GM12875 (cell line): ENCODE measurements around the gene NLRP9.

Experiments used
- H3K4me3 ChIP-seq: one replicate; pipeline ENCODE4 v1.5.1; 2011; ENCODE audit warnings: low read depth, low read length, control low read depth
- CTCF ChIP-seq: IDR thresholded peaks from 2 replicates; pipeline ENCODE4 v1.5.1; 2011; ENCODE audit warnings: low read depth, mild to moderate bottlenecking, control low read depth, inconsistent platforms, low read length, moderate library complexity, borderline replicate concordance; ENCODE audit not compliant: insufficient read depth

NLRP9 gene

GRCh38 chr19:55700813-55701212, 37.4 kb downstream of the NLRP9 start:
- no peak overlapping the region for H3K4me3 ChIP-seq
- TF ChIP-seq CTCF: no peak

GRCh38 chr19:55699221-55699620, 39.0 kb downstream of the NLRP9 start:
- no peak for TF ChIP-seq CTCF
- H3K4me3 ChIP-seq: no peak overlapping the region

- H3K4me3 ChIP-seq: no peak overlapping the region
- TF ChIP-seq CTCF: no peak
Observed at GRCh38 chr19:55698256-55698655, 39.9 kb downstream of the NLRP9 start.

GRCh38 chr19:55697698-55698097, 40.5 kb downstream of the NLRP9 start:
- H3K4me3 ChIP-seq: no peak overlapping the region
- no peak for TF ChIP-seq CTCF

GRCh38 chr19:55697069-55697440, 41.1 kb downstream of the NLRP9 start:
- TF ChIP-seq CTCF: no peak
- H3K4me3 ChIP-seq: no peak overlapping the region

- no peak for TF ChIP-seq CTCF
- H3K4me3 ChIP-seq: no peak overlapping the region
Observed at GRCh38 chr19:55696301-55697068, 41.7 kb downstream of the NLRP9 start.

- no peak for TF ChIP-seq CTCF
- H3K4me3 ChIP-seq: no peak overlapping the region
Observed at GRCh38 chr19:55695511-55696290, 42.5 kb downstream of the NLRP9 start.
